Endothelial cell of umbilical vein (primary cell): Measurements from ENCODE around the gene HAUS5. TPM values are rescaled to one million over a fixed set of nuclear protein-coding genes. Genes with fewer than 3 reads are reported as not detected.

Experiments used
- BruUV-seq: library from RNA; stranded (reverse); fragments of 400-500 nt; replicated peaks from 2 replicates; lab custom pipeline; 2021; lab: Mats Ljungman, UMichigan
- CTCF ChIA-PET: fragments of 300-600, 350-600 bp; sonication (Branson Sonifier 250); formaldehyde crosslinking; loops from one replicate; lab custom pipeline; 2021; ENCODE audit warnings: antibody characterized with exemption, inconsistent platforms; lab: Charles Lee
- POLR2A ChIA-PET: fragments of 300-600, 350-600 bp; sonication (Branson Sonifier 250); formaldehyde crosslinking; loops from one replicate; lab custom pipeline; 2021; ENCODE audit warnings: antibody characterized with exemption, inconsistent platforms; lab: Charles Lee
- DNase-seq: peaks from one replicate; pipeline ENCODE4 v3.0.0-alpha.2; 2011; ENCODE audit warnings: low read depth, low spot score
- FAIRE-seq: peaks from 2 replicates; lab custom pipeline; 2011; peaks lifted over from hg19 to GRCh38; lab: Jason Lieb, UNC
- H2AFZ ChIP-seq: 2 replicates; pipeline ENCODE4 v1.6.0; 2012; ENCODE audit warnings: low read depth, low read length, control low read depth, inconsistent platforms
- H3K27ac ChIP-seq: 2 replicates; pipeline ENCODE4 v1.5.1; 2011; ENCODE audit warnings: low read depth, mild to moderate bottlenecking, control low read depth, low read length, moderate library complexity; ENCODE audit not compliant: insufficient read depth
- H3K27me3 ChIP-seq, 2 experiments: 2 replicates each; pipeline versions ENCODE4 v1.6.0 to v1.6.1; 2011; ENCODE audit warnings: low read length in 2 of 2, mixed read lengths in 1 of 2; ENCODE audit not compliant: control insufficient read depth in 2 of 2, insufficient read depth in 2 of 2
- H3K36me3 ChIP-seq, 2 experiments: 2 replicates in 1 of 2; 3 replicates in 1 of 2; pipeline ENCODE4 v1.5.1; 2011; ENCODE audit warnings: low read length in 2 of 2, mild to moderate bottlenecking in 1 of 2, moderate library complexity in 1 of 2; ENCODE audit not compliant: control insufficient read depth in 2 of 2, insufficient read depth in 2 of 2; ENCODE audit errors: extremely low read depth in 1 of 2
- H3K4me1 ChIP-seq: 3 replicates; pipeline ENCODE4 v1.5.1; 2011; ENCODE audit warnings: mild to moderate bottlenecking, low read length; ENCODE audit not compliant: control insufficient read depth, insufficient read depth; ENCODE audit errors: extremely low read depth
- H3K4me2 ChIP-seq: 2 replicates; pipeline ENCODE4 v1.6.1; 2011; ENCODE audit warnings: low read length, control low read depth, mixed read lengths; ENCODE audit not compliant: insufficient read depth
- H3K4me3 ChIP-seq, 3 experiments: fragments of 200-600 bp in 1 of 3; sonication (generic), shearing (Covaris generic) in 1 of 3; replicated peaks in 1 of 3; 2 replicates each; pipeline ENCODE4 v1.5.1; 2011 to 2016; ENCODE audit warnings: control low read depth in 3 of 3, low read length in 3 of 3, mild to moderate bottlenecking in 2 of 3, inconsistent platforms in 1 of 3, low read depth in 1 of 3, moderate library complexity in 1 of 3; ENCODE audit not compliant: insufficient read depth in 1 of 3
- H3K79me2 ChIP-seq: 2 replicates; pipeline ENCODE4 v1.6.0; 2012; ENCODE audit warnings: low read length, inconsistent platforms; ENCODE audit not compliant: control insufficient read depth, insufficient read depth
- H3K9ac ChIP-seq: replicated peaks from 2 replicates; pipeline ENCODE3; 2011; ENCODE audit warnings: low read length, control low read depth; ENCODE audit not compliant: insufficient read depth; ENCODE audit errors: extremely low read depth
- H3K9me1 ChIP-seq: replicated peaks from 3 replicates; pipeline ENCODE4 v1.6.0; 2011; ENCODE audit warnings: mild to moderate bottlenecking, low read length; ENCODE audit not compliant: control insufficient read depth, insufficient read depth; ENCODE audit errors: extremely low read depth
- H3K9me3 ChIP-seq: replicated peaks from 2 replicates; pipeline ENCODE4 v1.5.1; 2012; ENCODE audit warnings: low read length, inconsistent platforms; ENCODE audit not compliant: control insufficient read depth, insufficient read depth
- H4K20me1 ChIP-seq: replicated peaks from 2 replicates; pipeline ENCODE3; 2011; ENCODE audit warnings: mild to moderate bottlenecking, low read length; ENCODE audit not compliant: control insufficient read depth, insufficient read depth; ENCODE audit errors: extremely low read depth
- EZH2 ChIP-seq: IDR thresholded peaks from 2 replicates; pipeline ENCODE4 v1.6.1; 2012; ENCODE audit warnings: borderline replicate concordance, low read depth, mild to moderate bottlenecking, moderate library complexity, low read length, inconsistent platforms; ENCODE audit not compliant: severe bottlenecking
- GATA2 ChIP-seq: IDR thresholded peaks from 2 replicates; pipeline ENCODE4 v1.7.0; 2011; ENCODE audit warnings: low read depth, mild to moderate bottlenecking, moderate library complexity, mixed read lengths, low read length; ENCODE audit not compliant: insufficient read length, insufficient read depth
- JUN ChIP-seq: IDR thresholded peaks from 2 replicates; pipeline ENCODE4 v1.6.1; 2011; ENCODE audit warnings: borderline replicate concordance, low read depth; ENCODE audit not compliant: insufficient read length, insufficient read depth
- MYC ChIP-seq: IDR thresholded peaks from one replicate; pipeline ENCODE4 v1.6.1; 2011; ENCODE audit warnings: mild to moderate bottlenecking, low read depth, low read length
- POLR2A ChIP-seq: IDR thresholded peaks from 2 replicates; pipeline ENCODE4 v1.6.1; 2012; ENCODE audit warnings: low read depth, mild to moderate bottlenecking, control low read depth, low read length
- POLR2AphosphoS5 ChIP-seq: IDR thresholded peaks from 2 replicates; pipeline ENCODE4 v1.6.1; 2012; ENCODE audit warnings: low read depth, mild to moderate bottlenecking, control low read depth, low read length, moderate library complexity; ENCODE audit not compliant: insufficient read depth
- dilution Hi-C: fragments of 300-500 bp; cut with MboI; formaldehyde crosslinking; loops from one replicate; pipeline ENCODE4 v1.15.0; 2019; ENCODE audit warnings: low sequenced_read_pairs; ENCODE audit not compliant: extremely low pct_ligation_motif_present
- intact Hi-C: fragments of 100-400 bp; cut with micrococcal nuclease; formaldehyde crosslinking; loops from one replicate; pipeline ENCODE4 v1.10.0; 2022
- polyA plus RNA-seq, 4 experiments: library from polyadenylated mRNA; depleted of rRNA in 3 of 4; stranded (reverse) in 3 of 4; unstranded in 1 of 4; fragments of >200 nt; gene quantifications; 2 replicates each; pipeline versions ENCODE4 v1.2.1 to v1.2.3, GENCODE V29; 2011 to 2012; ENCODE audit warnings: missing spikeins in 1 of 4
- total RNA-seq: library from RNA; stranded (reverse); gene quantifications from 2 replicates; pipeline ENCODE4 v1.2.3, GENCODE V29; 2021
- TF ChIP-seq, protein P1 (sequence below), 2 donors: IDR thresholded peaks; 1 replicate in 1 of 2; 2 replicates in 1 of 2; pipeline ENCODE4 v1.5.1; 2011; ENCODE audit warnings: low read length in 2 of 2, mild to moderate bottlenecking in 2 of 2, moderate library complexity in 2 of 2, control low read depth in 1 of 2, inconsistent platforms in 1 of 2, low read depth in 1 of 2; ENCODE audit not compliant: insufficient read depth in 1 of 2; ENCODE audit errors: extremely low read depth in 1 of 2

The HAUS5 gene
- total and polyA plus RNA-seq, 2 donors (not counting 3 experiments of a cell fraction or from before 2014, with no cell fraction given), result 8.9 to 19.0 TPM

DNA sequence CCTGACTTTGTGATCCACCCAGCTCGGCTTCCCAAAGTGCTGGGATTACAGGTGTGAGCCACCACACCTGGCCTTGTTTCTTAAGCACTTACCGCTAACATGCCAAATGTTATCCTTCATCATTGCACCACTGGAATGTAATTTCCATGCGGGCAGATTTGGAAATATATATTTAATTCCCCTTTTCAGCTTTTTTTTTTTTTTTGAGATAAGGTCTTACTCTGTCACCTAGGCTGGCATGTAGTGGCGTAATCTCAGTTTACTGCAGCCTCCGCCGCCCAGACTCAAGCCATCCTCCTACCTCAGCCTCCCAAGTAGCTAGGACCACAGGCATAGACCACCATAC lies 49.4 kb downstream of the HAUS5 start:
- Histone ChIP-seq H2AFZ (no peak overlapping the region), H3K27ac (no peak overlapping the region), H3K9me3 (no peaks in the 10 kb centered on the region), H3K27me3 (no peaks in the 10 kb centered on the region), H3K4me2 (no peak overlapping the region), H3K9me1 (no peaks in the 10 kb centered on the region), H3K4me1 (no peaks in the 10 kb centered on the region), H3K79me2 (no peaks in the 10 kb centered on the region), H3K9ac (no peak overlapping the region), H4K20me1 (no peaks in the 10 kb centered on the region), H3K36me3 (peaks cover 7 to 10% of the 10 kb centered on the region in 2 experiments), H3K4me3 (no peak overlapping the region)
- intact Hi-C loops, result no loop called here
- FAIRE-seq (no peak), DNase-seq (no peak)
- no peak for TF ChIP-seq POLR2AphosphoS5
- TF ChIP-seq MYC, result no peak
- TF ChIP-seq JUN, result no peak
- TF ChIP-seq GATA2, result no peak
- dilution Hi-C loops, result no loop called here
- BruUV-seq, result no TSS peak
- ChIA-PET CTCF (interaction anchor here (1.2 to 1.9 kb wide), 3 partner anchors 12 to 32 kb away, joined by 3 to 5 read pairs (median 3); no protein-coding TSS in a partner anchor), POLR2A (no interaction called here)

DNA sequence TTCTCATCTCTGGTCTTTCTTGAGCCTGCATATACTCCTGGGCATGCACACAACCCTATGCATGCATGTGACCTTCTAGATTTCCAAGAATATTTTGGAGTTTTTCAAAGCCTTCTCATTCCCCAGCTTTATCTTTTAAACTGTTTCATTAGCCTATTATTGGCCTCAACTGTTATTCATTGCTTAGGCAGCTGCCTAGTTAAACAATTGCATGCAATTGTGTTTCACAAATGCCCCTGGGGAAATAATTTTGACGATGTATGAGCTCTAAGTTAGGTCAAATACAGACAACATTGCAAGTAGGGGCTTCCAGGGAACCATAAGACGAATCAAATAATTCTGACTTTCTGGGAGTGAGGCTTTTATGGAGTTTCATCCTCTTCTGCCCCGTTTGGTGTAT lies 51.4 kb downstream of the HAUS5 start:
- H4K20me1 ChIP-seq, result no peaks in the 10 kb centered on the region
- no peaks in the 10 kb centered on the region for H3K27me3 ChIP-seq
- no peak overlapping the region for H3K4me2 ChIP-seq
- no peak overlapping the region for H2AFZ ChIP-seq
- no TSS peak for BruUV-seq
- no peak for FAIRE-seq
- no peak for DNase-seq
- no peaks in the 10 kb centered on the region for H3K9me1 ChIP-seq
- H3K36me3 ChIP-seq, result peaks cover 0 to 2% of the 10 kb centered on the region in 2 experiments
- ChIA-PET CTCF (interaction anchor here (0.8 kb wide), 1 partner anchor 9 kb away, joined by 5 read pairs; no protein-coding TSS in a partner anchor), POLR2A (no interaction called here)
- H3K4me1 ChIP-seq, result no peaks in the 10 kb centered on the region
- no peak overlapping the region for H3K27ac ChIP-seq
- H3K4me3 ChIP-seq, result no peak overlapping the region
- no peak for TF ChIP-seq POLR2A
- TF ChIP-seq MYC, result no peak
- TF ChIP-seq POLR2AphosphoS5, result no peak
- TF ChIP-seq GATA2, result no peak
- TF ChIP-seq, protein P1, sequence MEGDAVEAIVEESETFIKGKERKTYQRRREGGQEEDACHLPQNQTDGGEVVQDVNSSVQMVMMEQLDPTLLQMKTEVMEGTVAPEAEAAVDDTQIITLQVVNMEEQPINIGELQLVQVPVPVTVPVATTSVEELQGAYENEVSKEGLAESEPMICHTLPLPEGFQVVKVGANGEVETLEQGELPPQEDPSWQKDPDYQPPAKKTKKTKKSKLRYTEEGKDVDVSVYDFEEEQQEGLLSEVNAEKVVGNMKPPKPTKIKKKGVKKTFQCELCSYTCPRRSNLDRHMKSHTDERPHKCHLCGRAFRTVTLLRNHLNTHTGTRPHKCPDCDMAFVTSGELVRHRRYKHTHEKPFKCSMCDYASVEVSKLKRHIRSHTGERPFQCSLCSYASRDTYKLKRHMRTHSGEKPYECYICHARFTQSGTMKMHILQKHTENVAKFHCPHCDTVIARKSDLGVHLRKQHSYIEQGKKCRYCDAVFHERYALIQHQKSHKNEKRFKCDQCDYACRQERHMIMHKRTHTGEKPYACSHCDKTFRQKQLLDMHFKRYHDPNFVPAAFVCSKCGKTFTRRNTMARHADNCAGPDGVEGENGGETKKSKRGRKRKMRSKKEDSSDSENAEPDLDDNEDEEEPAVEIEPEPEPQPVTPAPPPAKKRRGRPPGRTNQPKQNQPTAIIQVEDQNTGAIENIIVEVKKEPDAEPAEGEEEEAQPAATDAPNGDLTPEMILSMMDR (IDR thresholded peaks at IDR 0.05; ENCODE audit: extremely low read depth in 1 of 2, insufficient read depth in 1 of 2, low read depth in 1 of 2, low read length in 2 of 2), result no peak
- TF ChIP-seq EZH2, result no peak
- dilution Hi-C loops (no loop called here), intact Hi-C loops (no loop called here)
- no peaks in the 10 kb centered on the region for H3K79me2 ChIP-seq
- H3K9ac ChIP-seq, result no peak overlapping the region
- H3K9me3 ChIP-seq, result no peaks in the 10 kb centered on the region
